ENCODE data around the gene CAMTA1. TPM values are rescaled to one million over a fixed set of nuclear protein-coding genes. Genes with fewer than 3 reads are reported as not detected.

Gene CAMTA1
- polyA plus RNA-seq, 1 of the 3 experiments (the other 2 are of a cell fraction) = 63.1 TPM

- POLR2A ChIA-PET = no interaction called here
- DNase-seq = no peak
Observed at GRCh38 chr1:7253988-7254587, 468.8 kb downstream of the CAMTA1 start.

DNA sequence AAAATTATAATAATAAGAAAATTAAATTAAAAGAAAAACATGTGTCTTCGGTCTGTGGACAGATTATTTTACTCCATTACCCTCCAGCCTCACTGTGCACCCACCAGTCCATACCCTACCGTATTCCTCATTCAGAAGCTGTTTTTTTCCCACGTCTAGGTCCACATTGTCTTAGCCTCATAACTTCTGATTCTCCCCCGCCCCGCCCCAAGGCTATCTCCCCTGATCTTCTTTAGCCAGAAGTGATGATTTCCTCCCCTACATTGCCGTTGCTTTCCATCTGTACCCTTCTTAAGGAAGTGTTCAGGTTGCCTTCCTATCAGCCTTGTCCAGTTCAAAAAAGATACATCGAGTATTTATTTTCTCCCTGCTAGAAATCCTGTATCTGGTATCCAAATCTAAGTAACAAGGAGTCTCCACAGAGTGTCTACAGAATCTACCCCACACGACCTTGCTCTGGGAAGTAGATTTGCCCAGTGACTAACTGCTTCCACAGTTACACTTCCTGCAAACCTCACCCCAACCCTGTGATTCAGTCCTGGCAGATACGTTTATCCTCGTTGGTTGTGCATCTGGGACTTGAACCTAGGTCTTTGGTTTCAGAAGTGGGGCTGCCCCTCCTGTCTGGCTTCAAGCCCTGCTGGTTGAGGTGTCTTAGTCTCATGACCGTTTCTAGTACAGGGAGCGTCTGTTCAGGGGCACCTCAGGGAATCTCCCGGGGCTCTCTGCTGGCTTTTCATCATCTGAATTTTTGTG is 470.2 kb downstream of the CAMTA1 start:
- no peaks in the 10 kb centered on the region for H3F3A ChIP-seq (replicated peaks; ENCODE audit: insufficient read depth)
- peak overlapping the region; percentile 72; the same call in 1 of the 2 replicates for H2AFZ ChIP-seq (ENCODE audit: low read depth)
- H3K9me3 ChIP-seq = no peaks in the 10 kb centered on the region
- no peaks in the 10 kb centered on the region for H3K36me3 ChIP-seq (replicated peaks in 1 of 2; ENCODE audit: control insufficient read depth in 1 of 2, insufficient read depth in 2 of 2, low read length in 1 of 2)
- H4K20me1 ChIP-seq (ENCODE audit: insufficient read depth) = no peaks in the 10 kb centered on the region
- ChIA-PET CTCF (no interaction called here), POLR2A (no interaction called here)
- peaks cover 0 to 25% of the 10 kb centered on the region in 2 experiments; a peak in 1 of 4 replicates for H3K4me1 ChIP-seq (ENCODE audit: control insufficient read depth in 1 of 2, insufficient read depth in 2 of 2, low read depth in 1 of 2, low read length in 1 of 2)
- no peaks in the 10 kb centered on the region for H3K9me2 ChIP-seq
- no peaks in the 10 kb centered on the region for H3K27me3 ChIP-seq (ENCODE audit: insufficient read depth)
- DNase-seq = no peak
- H3K27ac ChIP-seq (ENCODE audit: low read depth in 2 of 2, low read length in 1 of 2) = no peak overlapping the region
- TF ChIP-seq GABPA (IDR thresholded peaks at IDR 0.05; ENCODE audit: low read depth) (peak; percentile 65), RCOR1 (IDR thresholded peaks at IDR 0.05; ENCODE audit: low read length) (no peak)
- 78% methylated on average over 11 of the region's 13 CpGs for WGBS (ENCODE audit: low lambda C conversion rate)
- no peaks in the 10 kb centered on the region for H3K79me2 ChIP-seq (ENCODE audit: insufficient read depth)
- no peak overlapping the region for H3K4me2 ChIP-seq
- no peak overlapping the region for H3K9ac ChIP-seq
- no peak overlapping the region for H3K4me3 ChIP-seq (ENCODE audit: low read depth in 2 of 2, low read length in 1 of 2)

More at GRCh38 chr1:7253988-7254587, 468.8 kb downstream of the CAMTA1 start:
- no peak overlapping the region for H2AFZ ChIP-seq (ENCODE audit: low read depth)
- H3K4me3 ChIP-seq (ENCODE audit: low read depth in 2 of 2, low read length in 1 of 2) = no peak overlapping the region
- H3K4me1 ChIP-seq (ENCODE audit: control insufficient read depth in 1 of 2, insufficient read depth in 2 of 2, low read depth in 1 of 2, low read length in 1 of 2) = peaks cover 4 to 36% of the 10 kb centered on the region in 2 experiments; a peak in 1 of 4 replicates
- no peaks in the 10 kb centered on the region for H3K27me3 ChIP-seq (ENCODE audit: insufficient read depth)
- no peaks in the 10 kb centered on the region for H4K20me1 ChIP-seq (ENCODE audit: insufficient read depth)
- no peak overlapping the region for H3K9ac ChIP-seq
- no peaks in the 10 kb centered on the region for H3K36me3 ChIP-seq (replicated peaks in 1 of 2; ENCODE audit: control insufficient read depth in 1 of 2, insufficient read depth in 2 of 2, low read length in 1 of 2)
- CTCF ChIA-PET = interaction anchor here (0.7 kb wide), 1 partner anchor 342 kb away, joined by 3 read pairs; no protein-coding TSS in a partner anchor
- H3K9me2 ChIP-seq = no peaks in the 10 kb centered on the region
- no peak for TF ChIP-seq YY1 (IDR thresholded peaks at IDR 0.05; ENCODE audit: low read depth)
- no peaks in the 10 kb centered on the region for H3K79me2 ChIP-seq (ENCODE audit: insufficient read depth)
- no peaks in the 10 kb centered on the region for H3F3A ChIP-seq (replicated peaks; ENCODE audit: insufficient read depth)
- no peaks in the 10 kb centered on the region for H3K9me3 ChIP-seq
- no peak overlapping the region for H3K27ac ChIP-seq (ENCODE audit: low read depth in 2 of 2, low read length in 1 of 2)
- H3K4me2 ChIP-seq = no peak overlapping the region
- 86% methylated on average over 11 of the region's 11 CpGs for WGBS (ENCODE audit: low lambda C conversion rate)

DNA sequence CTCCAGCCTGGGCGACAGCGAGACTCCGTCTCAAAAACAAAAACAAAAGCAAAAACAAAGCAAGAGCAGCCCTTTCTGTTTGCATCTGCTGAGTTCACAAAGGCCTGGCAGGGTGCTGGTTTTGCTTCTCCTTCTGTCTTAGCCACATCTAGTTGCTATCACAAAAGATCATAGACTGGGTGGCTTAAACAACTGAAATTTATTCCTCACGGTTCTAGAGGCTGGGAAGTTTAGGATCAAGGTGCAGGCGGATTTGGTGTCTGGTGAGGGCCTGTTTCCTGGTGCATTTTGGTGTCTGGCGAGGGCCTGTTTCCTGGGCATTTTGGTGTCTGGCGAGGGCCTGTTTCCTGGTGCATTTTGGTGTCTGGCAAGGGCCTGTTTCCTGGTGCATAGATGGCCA is 471.3 kb downstream of the CAMTA1 start:
- H3K27ac ChIP-seq (ENCODE audit: low read depth in 2 of 2, low read length in 1 of 2) = no peak overlapping the region
- ChIA-PET POLR2A (no interaction called here), CTCF (no interaction called here)
- DNase-seq = no peak
- H3K36me3 ChIP-seq (replicated peaks in 1 of 2; ENCODE audit: control insufficient read depth in 1 of 2, insufficient read depth in 2 of 2, low read length in 1 of 2) = no peaks in the 10 kb centered on the region
- no peaks in the 10 kb centered on the region for H4K20me1 ChIP-seq (ENCODE audit: insufficient read depth)
- H3K4me3 ChIP-seq (ENCODE audit: low read depth in 2 of 2, low read length in 1 of 2) = no peak overlapping the region
- no peaks in the 10 kb centered on the region for H3K27me3 ChIP-seq (ENCODE audit: insufficient read depth)
- no peaks in the 10 kb centered on the region for H3K9me2 ChIP-seq
- no peaks in the 10 kb centered on the region for H3F3A ChIP-seq (replicated peaks; ENCODE audit: insufficient read depth)
- H2AFZ ChIP-seq (ENCODE audit: low read depth) = no peak overlapping the region
- H3K79me2 ChIP-seq (ENCODE audit: insufficient read depth) = no peaks in the 10 kb centered on the region
- H3K4me2 ChIP-seq = no peak overlapping the region
- H3K9ac ChIP-seq = no peak overlapping the region
- H3K9me3 ChIP-seq = no peaks in the 10 kb centered on the region
- H3K4me1 ChIP-seq (ENCODE audit: control insufficient read depth in 1 of 2, insufficient read depth in 2 of 2, low read depth in 1 of 2, low read length in 1 of 2) = peaks cover 0 to 25% of the 10 kb centered on the region in 2 experiments; a peak in 1 of 4 replicates
- TF ChIP-seq SMC3 (IDR thresholded peaks at IDR 0.05; ENCODE audit: low read depth, low read length) = no peak
- TF ChIP-seq EZH2phosphoT487 (IDR thresholded peaks at IDR 0.05; ENCODE audit: borderline replicate concordance, low read depth) = no peak
- TF ChIP-seq RXRA (IDR thresholded peaks at IDR 0.05; ENCODE audit: borderline replicate concordance, low read depth) = no peak
- TF ChIP-seq RCOR1 (IDR thresholded peaks at IDR 0.05; ENCODE audit: low read length) = no peak
- 90% methylated on average over 4 of the region's 7 CpGs for WGBS (ENCODE audit: low lambda C conversion rate)
